Astrocyte (in vitro differentiated cells and primary cell): ENCODE results near the gene ENDOV.

Experiments
- CTCF ChIP-seq: IDR thresholded peaks from 2 replicates; pipeline ENCODE4 v1.5.1; 2011; ENCODE audit warnings: low read depth, mild to moderate bottlenecking, inconsistent platforms, low read length, moderate library complexity; ENCODE audit not compliant: insufficient read depth
- EZH2 ChIP-seq: IDR thresholded peaks from 2 replicates; pipeline ENCODE4 v1.6.1; 2012; ENCODE audit warnings: mild to moderate bottlenecking, low read length, inconsistent platforms; ENCODE audit not compliant: insufficient read depth

GRCh38 chr17:80396157-80397033 is 18.6 kb upstream of the ENDOV start:
- TF ChIP-seq CTCF (no peak), EZH2 (no peak)
